Large intestine (tissue), 3 donors: Measurements from ENCODE around the gene C22orf23. TPM values are rescaled to one million over a fixed set of nuclear protein-coding genes. Genes with fewer than 3 reads are reported as not detected.
A peak's percentile ranks its signal among the peaks of the same experiment; 100 is the strongest.
"Not testable (repeated sequence)": the region's sequence is repeated elsewhere in the genome, so short reads cannot be mapped to it uniquely, and the experiment has no call there.

Source experiments
- DNase-seq, 2 donors: peaks; one replicate each; pipeline versions ENCODE4 v3.0.0 to v3.0.0-alpha.2; 2013
- H3K27ac ChIP-seq: one replicate; pipeline ENCODE4 v1.5.1; 2013; ENCODE audit warnings: low read length
- H3K27me3 ChIP-seq: 2 replicates; pipeline ENCODE4 v1.6.1; 2013; ENCODE audit warnings: low read length; ENCODE audit not compliant: control insufficient read depth, insufficient read depth
- H3K36me3 ChIP-seq: 2 replicates; pipeline ENCODE4 v1.6.1; 2013; ENCODE audit warnings: low read length; ENCODE audit not compliant: control insufficient read depth, insufficient read depth
- H3K4me1 ChIP-seq: one replicate; pipeline ENCODE4 v1.6.1; 2013; ENCODE audit warnings: low read length; ENCODE audit not compliant: control insufficient read depth, insufficient read depth
- H3K4me3 ChIP-seq: one replicate; pipeline ENCODE4 v1.5.1; 2013; ENCODE audit warnings: low read length
- H3K9me3 ChIP-seq: one replicate; pipeline ENCODE4 v1.6.1; 2013; ENCODE audit warnings: mild to moderate bottlenecking, low read depth, low read length, moderate library complexity; ENCODE audit not compliant: control insufficient read depth
- WGBS: methylation state at CpG from one replicate; pipeline ENCODE4 v1.1.5; 2013; ENCODE audit warnings: low lambda C conversion rate; ENCODE audit not compliant: insufficient coverage; 5-methylcytosine and 5-hydroxymethylcytosine counted together
- polyA plus RNA-seq: library from polyadenylated mRNA; unstranded; fragments of 120-200 nt; gene quantifications from one replicate; pipeline ENCODE4 v1.2.1, GENCODE V29; 2013

The C22orf23 gene
- polyA plus RNA-seq, 1 donor: 0.73 TPM

DNA sequence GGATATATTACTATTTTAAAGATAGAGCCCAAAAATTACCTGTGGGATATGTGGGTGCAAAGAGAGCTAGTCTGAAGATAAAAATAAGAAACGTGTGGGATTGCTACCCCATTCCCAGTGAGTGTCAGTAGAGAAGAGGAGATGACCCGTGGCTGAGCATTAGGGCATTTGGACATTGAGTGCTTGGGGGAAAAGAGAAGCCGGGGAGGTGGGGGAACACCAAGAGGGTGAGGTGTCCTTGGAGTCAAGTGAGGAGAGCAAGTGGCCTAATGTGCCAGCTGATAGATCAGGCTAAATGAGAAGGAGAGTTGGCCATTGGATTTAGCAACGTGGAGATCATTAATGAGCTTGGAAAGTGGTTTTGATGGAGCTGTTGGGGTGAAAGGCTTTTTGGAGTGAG lies 1.3 kb upstream of the C22orf23 start:
- DNase-seq: no peak
- Histone ChIP-seq H3K36me3 (peaks cover 27% of the 10 kb centered on the region), H3K27ac (no peak overlapping the region), H3K4me1 (peaks cover 12% of the 10 kb centered on the region), H3K4me3 (no peak overlapping the region), H3K9me3 (no peaks in the 10 kb centered on the region), H3K27me3 (peaks cover 10% of the 10 kb centered on the region)
- WGBS: 88% methylated on average over 3 of the region's 4 CpGs

DNA sequence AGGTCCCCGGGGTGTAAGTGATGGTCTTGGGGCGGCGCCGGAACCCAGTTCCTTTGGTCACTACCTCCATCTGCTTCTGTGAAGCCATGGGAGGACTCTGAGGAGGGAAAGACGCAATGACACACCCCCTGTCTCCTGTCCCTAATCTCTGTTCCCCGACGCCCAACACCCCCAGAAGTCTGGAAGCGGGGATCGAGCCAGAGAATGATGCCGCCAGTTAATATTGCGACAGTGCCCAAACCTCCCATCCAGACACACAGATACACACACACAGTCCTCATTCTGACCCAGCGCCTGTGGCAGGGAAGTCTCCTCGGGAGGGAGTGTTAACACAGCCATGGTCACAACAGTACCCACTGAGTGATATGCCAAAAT lies 352 bp downstream of the C22orf23 start:
- Histone ChIP-seq H3K36me3 (peaks cover 15% of the 10 kb centered on the region), H3K4me3 (peak overlapping the region; percentile 96), H3K27me3 (peaks cover 10% of the 10 kb centered on the region), H3K4me1 (peaks cover 12% of the 10 kb centered on the region), H3K27ac (no peak overlapping the region), H3K9me3 (no peaks in the 10 kb centered on the region)
- no peak for DNase-seq
- WGBS: no CpG with 5 or more reads among the region's 13 CpGs

DNA sequence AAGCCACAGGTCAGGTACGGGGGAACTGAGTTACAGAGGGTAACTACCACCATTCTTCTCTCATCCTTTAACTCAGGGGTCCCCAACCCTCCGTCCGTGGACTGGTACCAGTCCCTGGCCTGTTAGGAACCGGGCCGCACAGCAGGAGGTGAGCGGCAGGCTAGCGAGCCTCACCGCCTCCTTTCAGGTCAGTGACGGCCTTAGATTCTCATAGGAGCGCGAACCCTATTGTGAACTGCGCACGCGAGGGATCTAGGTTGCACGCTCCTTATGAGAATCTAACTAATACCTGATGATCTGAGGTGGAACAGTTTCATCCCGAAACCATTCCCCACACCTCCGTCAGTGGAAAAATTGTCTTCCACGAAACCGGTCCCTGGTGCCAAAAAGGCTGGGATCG lies 772 bp downstream of the C22orf23 start:
- not testable (repeated sequence) for H3K9me3 ChIP-seq, H3K27ac ChIP-seq, DNase-seq
- Histone ChIP-seq H3K4me3 (peak overlapping the region; percentile 96), H3K36me3 (peaks cover 12% of the 10 kb centered on the region), H3K27me3 (peaks cover 10% of the 10 kb centered on the region), H3K4me1 (peaks cover 12% of the 10 kb centered on the region)
- no CpG with 5 or more reads among the region's 20 CpGs for WGBS

DNA sequence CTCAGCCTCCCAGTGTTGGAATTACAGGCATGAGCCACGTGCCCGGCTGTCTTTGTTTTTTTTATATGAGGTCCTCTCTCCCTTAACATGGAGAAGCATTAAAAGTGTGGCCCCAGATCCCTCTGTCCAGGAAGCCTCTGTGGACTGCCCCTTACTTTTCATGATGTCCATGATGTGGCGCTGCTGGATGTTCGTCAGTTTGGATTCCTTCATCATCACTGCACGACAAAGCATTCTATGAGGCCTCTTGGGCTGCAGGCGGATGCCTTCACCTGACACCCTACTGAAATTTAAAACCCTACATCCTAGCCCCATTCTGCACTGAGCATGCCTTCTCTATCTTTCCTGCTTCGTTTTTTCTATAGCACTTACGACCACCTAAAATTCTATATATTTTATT lies 2.1 kb downstream of the C22orf23 start:
- 71% methylated on average over 3 of the region's 8 CpGs for WGBS
- no peak for DNase-seq
- no peak overlapping the region for H3K27ac ChIP-seq

DNA sequence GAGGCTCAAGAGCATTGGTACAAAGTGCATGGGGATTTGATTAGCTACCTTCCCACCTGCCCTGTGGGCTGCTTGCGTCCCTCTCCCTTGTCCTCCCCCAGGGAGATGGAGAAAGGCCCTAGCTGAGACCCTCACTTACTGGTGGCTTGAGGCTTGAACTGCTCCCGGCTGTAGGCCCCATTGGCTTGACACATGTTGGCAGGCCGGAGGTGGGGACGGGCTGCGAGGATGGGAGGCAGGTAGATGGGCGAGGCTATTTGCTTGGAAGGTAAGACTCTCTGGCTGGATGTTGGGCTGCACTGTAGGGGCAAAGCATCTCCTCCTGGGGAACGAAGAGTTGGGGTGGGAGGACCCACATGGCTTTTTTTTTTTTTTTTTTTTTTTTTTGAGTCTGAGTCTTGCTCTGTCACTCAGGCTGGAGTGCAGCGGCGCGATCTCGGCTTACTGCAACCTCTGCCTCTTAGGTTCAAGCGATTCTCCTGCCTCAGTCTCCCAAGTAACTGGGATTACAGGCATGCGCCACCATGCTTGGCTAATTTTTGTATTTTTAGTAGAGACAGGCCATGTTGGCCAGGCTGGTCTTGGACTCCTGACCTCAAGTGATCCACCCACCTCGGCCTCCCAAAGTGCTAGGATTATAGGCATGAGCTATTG lies 6.1 kb downstream of the C22orf23 start:
- H3K27ac ChIP-seq, DNase-seq, H3K27me3 ChIP-seq, H3K36me3 ChIP-seq, H3K4me3 ChIP-seq, H3K9me3 ChIP-seq, H3K4me1 ChIP-seq: not testable (repeated sequence)
- WGBS: no CpG with 5 or more reads among the region's 14 CpGs

More for the DNA sequence above, 2.1 kb downstream of the C22orf23 start:
- Histone ChIP-seq H3K27me3 (peaks cover 10% of the 10 kb centered on the region), H3K36me3 (no peaks in the 10 kb centered on the region), H3K4me3 (no peak overlapping the region), H3K9me3 (no peaks in the 10 kb centered on the region), H3K4me1 (peaks cover 12% of the 10 kb centered on the region)

DNA sequence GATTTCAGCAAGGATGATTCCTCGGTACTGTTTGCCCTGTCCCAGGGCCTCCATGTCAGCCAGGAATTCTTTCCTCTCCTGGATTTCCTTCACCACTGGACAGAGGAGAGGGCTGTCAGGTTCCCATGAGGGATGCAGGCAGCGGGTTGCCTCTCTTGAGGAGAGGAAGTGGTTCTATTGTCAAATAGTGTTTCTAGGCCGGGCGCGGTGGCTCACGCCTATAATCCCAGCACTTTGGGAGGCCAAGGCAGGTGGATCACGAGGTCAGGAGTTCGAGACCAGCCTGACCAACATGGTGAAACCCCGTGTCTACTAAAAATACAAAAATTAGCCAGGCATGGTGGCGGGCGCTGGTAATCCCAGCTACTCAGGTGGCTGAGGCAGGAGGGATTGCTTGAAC lies 9.0 kb downstream of the C22orf23 start:
- H3K4me1 ChIP-seq, H3K27me3 ChIP-seq, H3K27ac ChIP-seq, DNase-seq, H3K9me3 ChIP-seq, H3K4me3 ChIP-seq: not testable (repeated sequence)
- H3K36me3 ChIP-seq: peaks cover 23% of the 10 kb centered on the region
- no CpG with 5 or more reads among the region's 11 CpGs for WGBS

DNA sequence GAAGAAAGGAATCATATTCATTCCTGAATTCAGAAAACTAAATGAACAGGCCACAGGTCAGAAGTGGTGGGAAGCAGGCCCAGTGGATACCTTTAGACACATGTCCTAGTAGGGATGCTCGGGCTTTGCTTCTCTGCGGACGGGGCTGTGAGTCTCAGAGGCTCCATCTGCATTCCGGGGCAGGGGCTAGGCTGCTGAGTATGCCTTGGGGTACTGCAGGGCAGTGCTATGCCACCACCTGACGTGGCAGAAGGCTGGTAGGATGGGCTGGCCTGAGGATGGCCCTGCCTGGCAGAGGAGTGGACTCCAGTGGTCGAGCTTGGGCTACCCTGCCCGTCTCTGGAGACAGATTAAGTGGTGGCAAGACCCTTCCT lies 9.6 kb downstream of the C22orf23 start:
- WGBS: no CpG with 5 or more reads among the region's 7 CpGs
- Histone ChIP-seq H3K36me3 (peaks cover 25% of the 10 kb centered on the region), H3K27me3 (no peaks in the 10 kb centered on the region), H3K4me1 (no peaks in the 10 kb centered on the region), H3K27ac (no peak overlapping the region), H3K9me3 (no peaks in the 10 kb centered on the region), H3K4me3 (no peak overlapping the region)
- no peak for DNase-seq

DNA sequence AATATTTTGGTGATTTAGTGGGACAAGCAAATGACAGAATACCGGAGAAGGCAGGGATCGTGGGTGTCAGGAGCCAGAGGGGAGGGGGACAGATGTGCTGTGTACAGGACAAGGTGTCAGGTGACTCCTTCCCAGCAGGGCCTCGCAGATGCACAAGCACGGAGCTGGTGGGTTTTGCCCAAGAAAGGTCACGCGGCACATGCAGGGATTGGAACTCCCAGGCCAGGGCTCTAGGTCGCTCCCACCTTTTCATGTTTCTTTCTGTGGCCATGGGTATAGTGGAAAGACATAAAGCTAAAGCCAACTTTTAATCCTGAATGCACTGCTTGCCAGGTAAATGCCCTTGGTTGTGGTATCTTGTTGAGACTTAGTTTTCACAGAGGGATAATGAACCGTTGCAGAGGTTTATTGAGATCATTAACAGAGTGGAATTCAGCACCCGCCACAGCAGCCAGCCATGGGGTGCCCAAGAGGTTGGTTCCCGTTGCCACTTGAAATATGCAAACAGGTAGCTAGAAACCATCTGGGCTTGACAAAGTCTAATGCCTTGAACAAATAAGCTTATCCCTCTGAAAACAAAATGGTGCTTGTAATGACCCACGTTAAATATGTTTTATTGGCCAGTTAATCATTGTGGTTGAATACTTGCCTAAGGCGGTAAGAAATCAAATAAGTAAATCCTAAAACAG lies 10.1 kb downstream of the C22orf23 start:
- H3K9me3 ChIP-seq: no peaks in the 10 kb centered on the region
- H3K27me3 ChIP-seq: no peaks in the 10 kb centered on the region
- H3K4me3 ChIP-seq: no peak overlapping the region
- H3K27ac ChIP-seq: no peak overlapping the region
- peaks cover 25% of the 10 kb centered on the region for H3K36me3 ChIP-seq
- no peaks in the 10 kb centered on the region for H3K4me1 ChIP-seq
- DNase-seq: no peak
- 67% methylated on average over 1 of the region's 12 CpGs for whole genome bisulfite sequencing

DNA sequence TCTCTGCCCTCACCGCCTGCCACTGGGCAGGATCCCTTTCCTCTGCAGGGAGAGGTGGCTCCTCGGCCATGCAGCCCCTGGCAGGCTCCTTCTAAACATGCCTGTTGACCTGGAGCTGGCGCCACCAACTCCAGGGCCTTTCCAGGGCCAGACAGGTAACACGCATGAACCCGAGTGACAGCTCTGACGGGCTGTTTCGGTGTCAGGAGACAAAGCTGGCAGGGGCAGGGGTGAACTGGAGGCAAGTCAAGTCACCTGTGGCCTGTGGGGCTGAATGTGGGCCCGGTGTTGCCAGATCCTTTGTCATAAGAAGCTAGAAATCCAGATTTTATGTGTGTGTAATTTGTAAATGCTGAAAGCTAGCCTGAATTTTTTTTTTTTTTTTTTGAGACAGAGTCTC lies 11.3 kb downstream of the C22orf23 start:
- DNase-seq: no peak
- Histone ChIP-seq H3K36me3 (peaks cover 33% of the 10 kb centered on the region), H3K27ac (no peak overlapping the region)

DNA sequence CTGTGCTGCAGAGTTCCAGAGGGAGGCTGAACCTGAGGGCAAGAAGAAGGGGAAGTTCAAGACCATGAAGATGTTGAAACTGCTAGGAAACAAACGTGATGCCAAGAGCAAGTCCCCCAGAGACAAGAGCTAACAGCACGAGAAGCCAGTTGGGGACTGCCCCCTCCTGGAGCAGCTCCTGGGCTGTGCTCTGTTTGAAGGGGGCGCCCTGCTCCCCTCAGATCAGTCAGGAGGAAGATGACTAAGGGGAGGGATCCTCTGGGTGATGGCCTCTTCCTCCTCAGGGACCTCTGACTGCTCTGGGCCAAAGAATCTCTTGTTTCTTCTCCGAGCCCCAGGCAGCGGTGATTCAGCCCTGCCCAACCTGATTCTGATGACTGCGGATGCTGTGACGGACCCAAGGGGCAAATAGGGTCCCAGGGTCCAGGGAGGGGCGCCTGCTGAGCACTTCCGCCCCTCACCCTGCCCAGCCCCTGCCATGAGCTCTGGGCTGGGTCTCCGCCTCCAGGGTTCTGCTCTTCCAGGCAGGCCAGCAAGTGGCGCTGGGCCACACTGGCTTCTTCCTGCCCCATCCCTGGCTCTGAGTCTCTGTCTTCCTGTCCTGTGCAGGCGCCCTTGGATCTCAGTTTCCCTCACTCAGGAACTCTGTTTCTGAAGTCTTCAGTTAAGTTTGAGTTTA lies 12.6 kb downstream of the C22orf23 start:
- Histone ChIP-seq H3K9me3 (no peaks in the 10 kb centered on the region), H3K4me1 (no peaks in the 10 kb centered on the region), H3K27ac (no peak overlapping the region), H3K4me3 (no peak overlapping the region), H3K36me3 (peaks cover 39% of the 10 kb centered on the region), H3K27me3 (no peaks in the 10 kb centered on the region)
- no CpG with 5 or more reads among the region's 12 CpGs for WGBS
- no peak for DNase-seq

More for the DNA sequence above, 11.3 kb downstream of the C22orf23 start:
- Histone ChIP-seq H3K4me3 (no peak overlapping the region), H3K27me3 (no peaks in the 10 kb centered on the region), H3K4me1 (no peaks in the 10 kb centered on the region), H3K9me3 (no peaks in the 10 kb centered on the region)
- 100% methylated on average over 1 of the region's 8 CpGs for WGBS
